ENCODE data around the gene ADGRE3.

ADGRE3 gene

DNA sequence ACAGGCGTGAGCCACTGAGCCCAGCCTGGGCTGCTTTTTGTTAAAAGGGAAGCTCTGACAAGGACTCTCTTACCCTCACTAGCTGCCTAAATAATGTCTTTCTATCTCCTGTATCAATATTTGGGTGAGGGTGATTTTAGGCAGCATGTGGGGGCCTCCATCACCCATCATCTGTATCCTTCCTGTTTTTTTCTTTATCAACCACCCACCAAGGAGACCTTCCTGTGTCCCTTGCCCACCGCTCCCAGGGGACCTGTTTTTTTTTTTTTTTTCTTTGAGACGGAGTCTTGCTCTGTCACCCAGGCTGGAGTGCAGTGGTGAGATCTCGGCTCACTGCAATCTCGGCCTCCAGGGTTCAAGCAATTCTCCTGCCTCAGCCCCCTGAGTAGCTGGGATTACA is 97.4 kb downstream of the ADGRE3 start:
- H3K4me3 ChIP-seq (ENCODE audit: low read depth in 1 of 2, low read length in 2 of 2) = no peak overlapping the region
- H4K20me1 ChIP-seq (ENCODE audit: insufficient read depth, low read length) = no peaks in the 10 kb centered on the region

DNA sequence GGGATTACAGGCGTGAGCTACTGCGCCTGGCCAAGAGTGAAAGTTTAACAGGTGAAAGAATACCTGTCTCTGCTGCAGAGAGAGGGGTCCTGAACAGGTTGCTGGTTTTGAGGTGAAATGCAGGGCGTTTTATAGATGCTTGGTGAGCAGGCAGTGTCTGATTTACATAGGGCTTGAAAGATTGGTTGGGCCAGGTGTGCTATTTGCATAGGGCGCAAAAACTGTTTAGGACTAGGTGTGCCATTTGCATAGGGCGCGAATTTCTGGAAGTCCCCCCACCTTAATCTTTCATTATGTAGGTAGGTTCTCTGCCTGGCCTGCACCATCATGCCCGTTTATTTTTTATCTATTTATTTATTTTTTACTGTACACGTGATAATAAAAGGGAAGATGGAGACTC is 98.3 kb downstream of the ADGRE3 start:
- no peak overlapping the region for H3K4me3 ChIP-seq (ENCODE audit: low read depth in 1 of 2, low read length in 2 of 2)
- TF ChIP-seq, protein P1, sequence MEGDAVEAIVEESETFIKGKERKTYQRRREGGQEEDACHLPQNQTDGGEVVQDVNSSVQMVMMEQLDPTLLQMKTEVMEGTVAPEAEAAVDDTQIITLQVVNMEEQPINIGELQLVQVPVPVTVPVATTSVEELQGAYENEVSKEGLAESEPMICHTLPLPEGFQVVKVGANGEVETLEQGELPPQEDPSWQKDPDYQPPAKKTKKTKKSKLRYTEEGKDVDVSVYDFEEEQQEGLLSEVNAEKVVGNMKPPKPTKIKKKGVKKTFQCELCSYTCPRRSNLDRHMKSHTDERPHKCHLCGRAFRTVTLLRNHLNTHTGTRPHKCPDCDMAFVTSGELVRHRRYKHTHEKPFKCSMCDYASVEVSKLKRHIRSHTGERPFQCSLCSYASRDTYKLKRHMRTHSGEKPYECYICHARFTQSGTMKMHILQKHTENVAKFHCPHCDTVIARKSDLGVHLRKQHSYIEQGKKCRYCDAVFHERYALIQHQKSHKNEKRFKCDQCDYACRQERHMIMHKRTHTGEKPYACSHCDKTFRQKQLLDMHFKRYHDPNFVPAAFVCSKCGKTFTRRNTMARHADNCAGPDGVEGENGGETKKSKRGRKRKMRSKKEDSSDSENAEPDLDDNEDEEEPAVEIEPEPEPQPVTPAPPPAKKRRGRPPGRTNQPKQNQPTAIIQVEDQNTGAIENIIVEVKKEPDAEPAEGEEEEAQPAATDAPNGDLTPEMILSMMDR (IDR thresholded peaks at IDR 0.05; ENCODE audit: borderline replicate concordance, extremely low read depth, low read length, poor library complexity, severe bottlenecking) = no peak
- TF ChIP-seq EZH2 (IDR thresholded peaks at IDR 0.05; ENCODE audit: borderline replicate concordance, low read depth, low read length, severe bottlenecking) = no peak
- H3K27me3 ChIP-seq (ENCODE audit: insufficient read depth, low read length, poor library complexity) = no peaks in the 10 kb centered on the region
- ATAC-seq (ENCODE audit: insufficient read depth, low read depth) (no peak), DNase-seq (no peak)
- H3K9me3 ChIP-seq (ENCODE audit: insufficient read depth, low read length, severe bottlenecking) = no peaks in the 10 kb centered on the region
- H3K36me3 ChIP-seq (ENCODE audit: insufficient read depth, low read length) = no peaks in the 10 kb centered on the region
- peaks cover 5% of the 10 kb centered on the region for H3K79me2 ChIP-seq (ENCODE audit: insufficient read depth, low read length)
- no peak overlapping the region for H3K9ac ChIP-seq (ENCODE audit: low read depth, low read length)
- H3K27ac ChIP-seq (ENCODE audit: low read length) = no peak overlapping the region
- no peaks in the 10 kb centered on the region for H4K20me1 ChIP-seq (ENCODE audit: insufficient read depth, low read length)
- peaks cover 8% of the 10 kb centered on the region for H3K4me1 ChIP-seq (ENCODE audit: insufficient read depth, low read length)
- no peak overlapping the region for H3K4me2 ChIP-seq (ENCODE audit: insufficient read depth, low read length)
- H2AFZ ChIP-seq (ENCODE audit: low read depth, low read length) = no peak overlapping the region

More for the DNA sequence above, 97.4 kb downstream of the ADGRE3 start:
- DNase-seq = no peak
- no peak overlapping the region for H3K27ac ChIP-seq (ENCODE audit: low read length)
- H3K4me2 ChIP-seq (ENCODE audit: insufficient read depth, low read length) = no peak overlapping the region
- no peak overlapping the region for H3K9ac ChIP-seq (ENCODE audit: low read depth, low read length)
- H2AFZ ChIP-seq (ENCODE audit: low read depth, low read length) = no peak overlapping the region
- no peaks in the 10 kb centered on the region for H3K36me3 ChIP-seq (ENCODE audit: insufficient read depth, low read length)
- H3K27me3 ChIP-seq (ENCODE audit: insufficient read depth, low read length, poor library complexity) = no peaks in the 10 kb centered on the region
- no peak for TF ChIP-seq EZH2 (IDR thresholded peaks at IDR 0.05; ENCODE audit: borderline replicate concordance, low read depth, low read length, severe bottlenecking)
- TF ChIP-seq, protein P1 (IDR thresholded peaks at IDR 0.05; ENCODE audit: borderline replicate concordance, extremely low read depth, low read length, poor library complexity, severe bottlenecking) = no peak
- no peak for ATAC-seq (ENCODE audit: insufficient read depth, low read depth)
- peaks cover 5% of the 10 kb centered on the region for H3K4me1 ChIP-seq (ENCODE audit: insufficient read depth, low read length)
- no peaks in the 10 kb centered on the region for H3K9me3 ChIP-seq (ENCODE audit: insufficient read depth, low read length, severe bottlenecking)
- no peaks in the 10 kb centered on the region for H3K79me2 ChIP-seq (ENCODE audit: insufficient read depth, low read length)

DNA sequence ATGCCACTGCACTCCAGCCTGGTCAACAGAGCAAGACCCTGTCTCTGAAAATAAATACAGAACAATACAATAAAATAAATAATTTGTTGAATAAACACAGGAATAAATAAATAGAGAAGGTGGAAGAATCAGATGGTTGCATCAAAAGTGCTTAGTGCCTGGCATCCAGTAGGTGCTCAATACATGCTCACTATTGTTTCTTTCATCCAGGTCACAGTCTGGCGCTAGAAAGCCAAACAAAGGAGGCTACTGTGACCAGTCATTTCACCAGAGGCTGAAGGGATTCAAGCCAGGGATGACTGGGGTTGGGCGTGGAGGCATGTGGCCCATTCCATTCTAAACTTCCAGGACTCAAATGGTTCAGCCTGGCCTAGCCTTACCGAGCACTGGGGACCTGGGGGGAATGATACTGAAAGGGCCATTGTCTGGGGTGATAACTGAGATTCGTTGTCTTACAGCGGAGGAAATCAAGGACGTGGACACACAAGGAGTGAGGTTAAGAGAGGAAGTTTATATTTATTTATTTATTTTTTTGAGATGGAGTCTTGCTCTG is 99.1 kb downstream of the ADGRE3 start:
- no peak for TF ChIP-seq EZH2 (IDR thresholded peaks at IDR 0.05; ENCODE audit: borderline replicate concordance, low read depth, low read length, severe bottlenecking)
- TF ChIP-seq, protein P1 (IDR thresholded peaks at IDR 0.05; ENCODE audit: borderline replicate concordance, extremely low read depth, low read length, poor library complexity, severe bottlenecking) = no peak
- Histone ChIP-seq H3K27me3 (ENCODE audit: insufficient read depth, low read length, poor library complexity) (no peaks in the 10 kb centered on the region), H2AFZ (ENCODE audit: low read depth, low read length) (no peak overlapping the region), H3K9ac (ENCODE audit: low read depth, low read length) (no peak overlapping the region), H4K20me1 (ENCODE audit: insufficient read depth, low read length) (no peaks in the 10 kb centered on the region), H3K27ac (ENCODE audit: low read length) (no peak overlapping the region), H3K4me3 (ENCODE audit: low read depth in 1 of 2, low read length in 2 of 2) (no peak overlapping the region), H3K4me2 (ENCODE audit: insufficient read depth, low read length) (no peak overlapping the region), H3K4me1 (ENCODE audit: insufficient read depth, low read length) (peaks cover 17% of the 10 kb centered on the region), H3K9me3 (ENCODE audit: insufficient read depth, low read length, severe bottlenecking) (no peaks in the 10 kb centered on the region), H3K36me3 (ENCODE audit: insufficient read depth, low read length) (no peaks in the 10 kb centered on the region), H3K79me2 (ENCODE audit: insufficient read depth, low read length) (peaks cover 14% of the 10 kb centered on the region)
- DNase-seq (no peak), ATAC-seq (ENCODE audit: insufficient read depth, low read depth) (no peak)
